Amygdala (tissue), 56 donors: ENCODE data around the gene PHYH.
A peak's percentile ranks its signal among the peaks of the same experiment; 100 is the strongest.
"Not testable (repeated sequence)": the region's sequence is repeated elsewhere in the genome, so short reads cannot be mapped to it uniquely, and the experiment has no call there.

Experiments
- DNase-seq, 56 donors: peaks; one replicate each; lab custom pipeline; 2025; lab: John Stamatoyannopoulos, UW

The PHYH gene

GRCh38 chr10:13276749-13277365, 23.0 kb downstream of the PHYH start:
- peak in 2 of 56 donors; percentile 5 to 7 for DNase-seq

- DNase-seq: not testable (repeated sequence)
These were observed 23.7 kb downstream of the PHYH start for GRCh38 chr10:13276146-13276545.

GRCh38 chr10:13272164-13272571, 27.7 kb downstream of the PHYH start:
- DNase-seq: peak in 55 of 56 donors; percentile 1 to 86 (median 49)

- DNase-seq: peak in 15 of 56 donors; percentile 2 to 19 (median 6)
These were observed 28.2 kb downstream of the PHYH start for GRCh38 chr10:13271552-13272163.

- DNase-seq: no peak
These were observed 28.9 kb downstream of the PHYH start for GRCh38 chr10:13270877-13271551.

- DNase-seq: no peak
These were observed 31.0 kb downstream of the PHYH start for GRCh38 chr10:13268841-13269240.

- DNase-seq: no peak
These were observed 31.6 kb downstream of the PHYH start for GRCh38 chr10:13268310-13268709.

GRCh38 chr10:13263591-13263990, 36.3 kb downstream of the PHYH start:
- DNase-seq: no peak

- DNase-seq: no peak
These were observed 37.4 kb downstream of the PHYH start for GRCh38 chr10:13262433-13262832.

GRCh38 chr10:13257621-13258140, 42.2 kb downstream of the PHYH start:
- no peak for DNase-seq

GRCh38 chr10:13256627-13257026, 43.2 kb downstream of the PHYH start:
- DNase-seq: no peak

GRCh38 chr10:13253726-13254125, 46.1 kb downstream of the PHYH start:
- DNase-seq: no peak

GRCh38 chr10:13247784-13248183, 52.1 kb downstream of the PHYH start:
- DNase-seq: no peak

GRCh38 chr10:13247246-13247645, 52.6 kb downstream of the PHYH start:
- peak in 1 of 56 donors; percentile 5 for DNase-seq

- not testable (repeated sequence) for DNase-seq
These were observed 57.6 kb downstream of the PHYH start for GRCh38 chr10:13242260-13242659.

GRCh38 chr10:13241613-13242012, 58.3 kb downstream of the PHYH start:
- no peak for DNase-seq

- DNase-seq: no peak
These were observed 59.9 kb downstream of the PHYH start for GRCh38 chr10:13239923-13240322.

GRCh38 chr10:13238271-13239077, 61.4 kb downstream of the PHYH start:
- no peak for DNase-seq

GRCh38 chr10:13236638-13237037, 63.2 kb downstream of the PHYH start:
- DNase-seq: no peak

- DNase-seq: not testable (repeated sequence)
These were observed 65.1 kb downstream of the PHYH start for GRCh38 chr10:13234736-13235135.

- DNase-seq: no peak
These were observed 65.7 kb downstream of the PHYH start, which contains the start of gene UCMA for GRCh38 chr10:13234172-13234571. Gene UCMA, minus strand, starts transcription at chr10:13234374. Its CDS starts 116 bp downstream, at chr10:13234258.
